Lung (tissue), 12 donors: ENCODE data around the gene SLC5A9. TPM values are rescaled to one million over a fixed set of nuclear protein-coding genes. Genes with fewer than 3 reads are reported as not detected.

ENCODE experiments used
- ATAC-seq: fragments of 200-7000 bp; cut with Tn5 transposase; one replicate; pipeline ENCODE4 v1.9.1; 2020; ENCODE audit warnings: moderate number of reproducible peaks; ENCODE audit not compliant: insufficient read depth, low FRiP score
- DNase-seq, 3 donors: peaks; one replicate each; pipeline ENCODE4 v3.0.0-alpha.2; 2013 to 2017
- H3K27ac ChIP-seq, 2 donors: one replicate each; pipeline ENCODE4 v1.5.1; 2013; ENCODE audit warnings: mild to moderate bottlenecking in 2 of 2, moderate library complexity in 2 of 2, control low read depth in 1 of 2, inconsistent platforms in 1 of 2, low read depth in 1 of 2, low read length in 1 of 2
- H3K27me3 ChIP-seq, 3 donors: one replicate each; pipeline ENCODE4 v1.5.1; 2013; ENCODE audit warnings: low read length in 2 of 3; ENCODE audit not compliant: control insufficient read depth in 3 of 3, insufficient read depth in 3 of 3
- H3K36me3 ChIP-seq, 4 donors: one replicate each; pipeline ENCODE4 v1.5.1; 2013; ENCODE audit warnings: low read length in 4 of 4, mild to moderate bottlenecking in 1 of 4, moderate library complexity in 1 of 4; ENCODE audit not compliant: control insufficient read depth in 4 of 4, insufficient read depth in 4 of 4
- H3K4me1 ChIP-seq, 5 donors: one replicate each; pipeline ENCODE4 v1.5.1; 2013; ENCODE audit warnings: low read length in 5 of 5, mild to moderate bottlenecking in 2 of 5, moderate library complexity in 1 of 5; ENCODE audit not compliant: control insufficient read depth in 5 of 5, insufficient read depth in 5 of 5
- H3K4me3 ChIP-seq: one replicate; pipeline ENCODE4 v1.5.1; 2013; ENCODE audit warnings: mild to moderate bottlenecking, control low read depth, moderate library complexity
- H3K9ac ChIP-seq, 2 donors: one replicate each; pipeline ENCODE4 v1.5.1; 2013; ENCODE audit warnings: low read length in 2 of 2, control low read depth in 1 of 2; ENCODE audit not compliant: insufficient read depth in 1 of 2
- H3K9me3 ChIP-seq, 4 donors: one replicate each; pipeline ENCODE4 v1.5.1; 2013; ENCODE audit warnings: low read length in 3 of 4, mild to moderate bottlenecking in 1 of 4, moderate library complexity in 1 of 4; ENCODE audit not compliant: control insufficient read depth in 4 of 4, insufficient read depth in 3 of 4
- CTCF ChIP-seq: IDR thresholded peaks from 2 replicates; pipeline ENCODE4 v1.5.1; 2012; ENCODE audit warnings: mild to moderate bottlenecking; ENCODE audit errors: control extremely low read depth, extremely low read depth
- WGBS, 2 donors: extraction: QIAGEN DNeasy Blood & Tissue Kit; methylation state at CpG; one replicate each; pipeline ENCODE4 v1.1.7; 2013; 5-methylcytosine and 5-hydroxymethylcytosine counted together
- polyA plus RNA-seq, 2 donors: library from polyadenylated mRNA; stranded (reverse); fragments of 200-250 nt; gene quantifications; one replicate each; pipeline ENCODE4 v1.2.1, GENCODE V29; 2013
- total RNA-seq, 2 donors: library from RNA; depleted of rRNA in 1 of 2; stranded (reverse); fragments of >200 nt in 1 of 2; gene quantifications; one replicate each; pipeline ENCODE4 v1.2.1, GENCODE V29; 2014 to 2021
- donor health status: control.
- donor health status: control.
- donor health status: Bipolar disorder and iron deficiency.
- donor health status: healthy.
- donor health status: DM: yes; HTN: yes; CAD: no.

Gene SLC5A9
- total and polyA plus RNA-seq, 4 donors = 1.4 to 20.3 (median 3.0) TPM

- DNase-seq (no peak), ATAC-seq (no peak)
- TF ChIP-seq CTCF = no peak
- Histone ChIP-seq H3K27me3 (peaks cover 0 to 3% (median 3%) of the 10 kb centered on the region in 3 donors), H3K4me3 (no peak overlapping the region), H3K27ac (no peak overlapping the region), H3K36me3 (no peaks in the 10 kb centered on the region), H3K4me1 (peaks cover 0 to 8% (median 0%) of the 10 kb centered on the region in 5 donors), H3K9me3 (no peaks in the 10 kb centered on the region), H3K9ac (no peak overlapping the region)
- WGBS, 2 donors = 73 to 77% methylated on average over 3 of the region's 3 CpGs
These were observed 23.5 kb upstream of the SLC5A9 start for GRCh38 chr1:48198970-48199369.

- Histone ChIP-seq H3K9ac (no peak overlapping the region), H3K4me1 (peaks cover 0 to 8% (median 0%) of the 10 kb centered on the region in 5 donors), H3K27ac (no peak overlapping the region), H3K36me3 (no peaks in the 10 kb centered on the region), H3K4me3 (no peak overlapping the region), H3K27me3 (peaks cover 0 to 3% (median 3%) of the 10 kb centered on the region in 3 donors), H3K9me3 (no peaks in the 10 kb centered on the region)
- DNase-seq = peak in 2 of 3 donors; percentile 31 to 61
- no peak for TF ChIP-seq CTCF
- 46 to 50% methylated on average over 3 of the region's 3 CpGs for WGBS, 2 donors
- ATAC-seq = no peak
These were observed 22.2 kb upstream of the SLC5A9 start for GRCh38 chr1:48200166-48200900.

GRCh38 chr1:48202030-48202752, 20.3 kb upstream of the SLC5A9 start:
- H3K36me3 ChIP-seq = no peaks in the 10 kb centered on the region
- H3K4me1 ChIP-seq = peaks cover 0 to 8% (median 0%) of the 10 kb centered on the region in 5 donors
- H3K9me3 ChIP-seq = no peaks in the 10 kb centered on the region
- no peak overlapping the region for H3K9ac ChIP-seq
- no peak overlapping the region for H3K27ac ChIP-seq
- 12 to 23% methylated on average over 7 of the region's 7 CpGs for WGBS, 2 donors
- peak; percentile 86 for TF ChIP-seq CTCF
- peak; percentile 66 for ATAC-seq
- no peak overlapping the region for H3K4me3 ChIP-seq
- peak; percentile 78 to 82 (median 80) for DNase-seq
- peaks cover 0 to 3% (median 3%) of the 10 kb centered on the region in 3 donors for H3K27me3 ChIP-seq
